Measurements from ENCODE around the gene LAT. TPM values are rescaled to one million over a fixed set of nuclear protein-coding genes. Genes with fewer than 3 reads are reported as not detected.
A peak's percentile ranks its signal among the peaks of the same experiment; 100 is the strongest.

LAT gene
- total and polyA plus RNA-seq, 2 of the 13 experiments (the other 11 are each of a cell fraction or from before 2014, with no cell fraction given) = 2.0 to 3.0 TPM

- 4% methylated on average over 26 of the region's 30 CpGs for WGBS (ENCODE audit: low lambda C conversion rate)
- BruUV-seq (replicated peaks) = no TSS peak
- CTCF ChIA-PET (ENCODE audit: low intra/inter-chr PET ratio, low total read pairs) = no interaction called here
- H3K4me1 ChIP-seq (ENCODE audit: insufficient read depth, low read length) = peaks cover 24% of the 10 kb centered on the region
- FAIRE-seq = no peak
- peak overlapping the region; percentile 88 for H3K9ac ChIP-seq (ENCODE audit: insufficient read depth, low read depth, low read length)
- peak overlapping the region; percentile 94 for H3K4me2 ChIP-seq (ENCODE audit: low read depth, low read length)
- H3K36me3 ChIP-seq (replicated peaks in 1 of 2; ENCODE audit: control insufficient read depth in 1 of 2, insufficient read depth in 2 of 2, low read length in 2 of 2) = peaks cover 9 to 11% of the 10 kb centered on the region in 2 experiments; a peak in 3 of 5 replicates
- H4K20me1 ChIP-seq (ENCODE audit: insufficient read depth, low read length) = no peaks in the 10 kb centered on the region
- ATAC-seq = peak; percentile 28
- intact Hi-C loops (cut with micrococcal nuclease; ENCODE audit: unreplicated experiment) (no loop called here), in situ Hi-C loops (cut with HindIII; ENCODE audit: extremely low pct_ligation_motif_present, low pct_unique_long_range_greater_than_20kb) (no loop called here)
- H3K9me3 ChIP-seq (ENCODE audit: low read length) = no peaks in the 10 kb centered on the region
- POLR2A ChIA-PET = interaction anchor here (1.9 kb wide), 1 partner anchor 152 kb away, joined by 10 read pairs; the partner anchor contains the start of gene ATXN2L
- H3K79me2 ChIP-seq (ENCODE audit: insufficient read depth, low read length) = peaks cover 17% of the 10 kb centered on the region
- H3K27me3 ChIP-seq (ENCODE audit: control insufficient read depth in 1 of 2, insufficient read depth in 2 of 2, low read length in 2 of 2) = no peaks in the 10 kb centered on the region; a peak in 1 of 5 replicates
- H3K27ac ChIP-seq (ENCODE audit: extremely low read length, insufficient read depth, low read length) = peak overlapping the region; percentile 48
- peak overlapping the region; percentile 93 to 100 (median 100) for H3K4me3 ChIP-seq (replicated peaks in 1 of 3; ENCODE audit: insufficient read depth in 1 of 3, low read depth in 2 of 3, low read length in 3 of 3)
- DNase-seq (ENCODE audit: low spot score) = no peak
- no peak overlapping the region for H2AFZ ChIP-seq (ENCODE audit: low read length)
- TF ChIP-seq DBP (CRISPR knock-in tag; IDR thresholded peaks at IDR 0.05; ENCODE audit: not compliant biosample characterization) (no peak), AGO2 (optimal IDR thresholded peaks at IDR 0.05; ENCODE audit: low read depth, low read length) (peak; percentile 68), MEIS2 (CRISPR knock-in tag; IDR thresholded peaks at IDR 0.05) (0 out of 2 replicates have a peak, but pooled peaks have one; percentile 19), ZNF512 (CRISPR knock-in tag; IDR thresholded peaks at IDR 0.05) (peak; percentile 54; the same call in 1 of the 2 replicates), ATF3 (CRISPR knock-in tag; IDR thresholded peaks at IDR 0.05) (no peak), ZNF441 (CRISPR knock-in tag; IDR thresholded peaks at IDR 0.05; ENCODE audit: borderline replicate concordance) (0 out of 2 replicates have a peak, but pooled peaks have one; percentile 5), ZNF770 (CRISPR knock-in tag; IDR thresholded peaks at IDR 0.05) (0 out of 2 replicates have a peak, but pooled peaks have one; percentile 39), ZNF343 (CRISPR knock-in tag; IDR thresholded peaks at IDR 0.05) (peak; percentile 47; the same call in 1 of the 2 replicates), POLR2AphosphoS5 (IDR thresholded peaks at IDR 0.05; ENCODE audit: low read depth, low read length) (no peak), STAT5B (CRISPR knock-in tag; IDR thresholded peaks at IDR 0.05) (no peak), NAIF1 (CRISPR knock-in tag; IDR thresholded peaks at IDR 0.05; ENCODE audit: borderline replicate concordance) (peak; percentile 52; the same call in 1 of the 2 replicates), ZNF510 (CRISPR knock-in tag; IDR thresholded peaks at IDR 0.05; ENCODE audit: low read depth) (0 out of 2 replicates have a peak, but pooled peaks have one; percentile 4), ZNF543 (CRISPR knock-in tag; IDR thresholded peaks at IDR 0.05) (no peak), BHLHE40 (IDR thresholded peaks at IDR 0.05; ENCODE audit: low read length) (no peak), FOXC1 (CRISPR knock-in tag; IDR thresholded peaks at IDR 0.05; ENCODE audit: borderline replicate concordance) (no peak), THAP9 (CRISPR knock-in tag; IDR thresholded peaks at IDR 0.05; ENCODE audit: borderline replicate concordance) (peak; percentile 56; the same call in 1 of the 2 replicates)
Observed at GRCh38 chr16:28975158-28975599, 9.7 kb upstream of the LAT start.

Measured in HepG2 (cell line).